Subcutaneous abdominal adipose tissue (tissue), 5 donors: Measurements from ENCODE around the gene PCDHGA8.

Experiments used
- H3K27ac ChIP-seq: one replicate; pipeline ENCODE4 v1.7.0; 2013; ENCODE audit warnings: low read depth, mild to moderate bottlenecking, inconsistent platforms, low read length, moderate library complexity
- H3K27me3 ChIP-seq, 5 donors: one replicate each; pipeline ENCODE4 v1.7.0; 2013; ENCODE audit warnings: low read length in 5 of 5, inconsistent platforms in 1 of 5; ENCODE audit not compliant: control insufficient read depth in 5 of 5, insufficient read depth in 4 of 5
- H3K36me3 ChIP-seq, 5 donors: one replicate each; pipeline ENCODE4 v1.7.0; 2013; ENCODE audit warnings: low read length in 5 of 5; ENCODE audit not compliant: control insufficient read depth in 5 of 5, insufficient read depth in 5 of 5
- H3K4me1 ChIP-seq, 5 donors: one replicate each; pipeline ENCODE4 v1.7.0; 2013; ENCODE audit warnings: low read length in 5 of 5, mild to moderate bottlenecking in 3 of 5, moderate library complexity in 1 of 5; ENCODE audit not compliant: control insufficient read depth in 5 of 5, insufficient read depth in 5 of 5
- H3K4me3 ChIP-seq, 5 donors: one replicate each; pipeline ENCODE4 v1.7.0; 2013; ENCODE audit warnings: low read length in 5 of 5, low read depth in 1 of 5
- H3K9ac ChIP-seq, 5 donors: one replicate each; pipeline ENCODE4 v1.7.0; 2013; ENCODE audit warnings: low read length in 5 of 5, mild to moderate bottlenecking in 4 of 5, moderate library complexity in 3 of 5
- H3K9me3 ChIP-seq, 5 donors: one replicate each; pipeline ENCODE4 v1.7.0; 2013; ENCODE audit warnings: low read length in 5 of 5; ENCODE audit not compliant: control insufficient read depth in 5 of 5
- donor health status: healthy.
- donor health status: healthy.
- donor health status: healthy.
- donor health status: healthy.
- donor health status: healthy.

The PCDHGA8 gene

GRCh38 chr5:141355641-141356040 is 36.8 kb upstream of the PCDHGA8 start:
- H3K4me3 ChIP-seq = peak overlapping the region; percentile 43 to 60 (median 56)
- H3K27me3 ChIP-seq = peaks cover 0 to 17% (median 6%) of the 10 kb centered on the region in 5 donors
- H3K9ac ChIP-seq = no peak overlapping the region
- H3K27ac ChIP-seq = no peak overlapping the region
- H3K4me1 ChIP-seq = peaks cover 0 to 11% (median 7%) of the 10 kb centered on the region in 5 donors
- peaks cover 45 to 78% (median 65%) of the 10 kb centered on the region in 5 donors for H3K9me3 ChIP-seq
- H3K36me3 ChIP-seq = no peaks in the 10 kb centered on the region

- peaks cover 0 to 12% (median 6%) of the 10 kb centered on the region in 5 donors for H3K27me3 ChIP-seq
Observed at GRCh38 chr5:141356133-141356532, 36.3 kb upstream of the PCDHGA8 start.

GRCh38 chr5:141356950-141357349 is 35.5 kb upstream of the PCDHGA8 start:
- no peak overlapping the region for H3K9ac ChIP-seq
- peaks cover 0 to 6% (median 0%) of the 10 kb centered on the region in 5 donors for H3K27me3 ChIP-seq
- peaks cover 44 to 79% (median 65%) of the 10 kb centered on the region in 5 donors for H3K9me3 ChIP-seq
- H3K27ac ChIP-seq = no peak overlapping the region
- H3K4me1 ChIP-seq = peaks cover 0 to 11% (median 7%) of the 10 kb centered on the region in 5 donors
- H3K4me3 ChIP-seq = peak overlapping the region; percentile 33 to 43 (median 38)
- no peaks in the 10 kb centered on the region for H3K36me3 ChIP-seq

More at GRCh38 chr5:141356133-141356532, 36.3 kb upstream of the PCDHGA8 start:
- peaks cover 45 to 78% (median 65%) of the 10 kb centered on the region in 5 donors for H3K9me3 ChIP-seq
- H3K27ac ChIP-seq = no peak overlapping the region
- H3K4me1 ChIP-seq = peaks cover 0 to 11% (median 7%) of the 10 kb centered on the region in 5 donors
- no peaks in the 10 kb centered on the region for H3K36me3 ChIP-seq
- no peak overlapping the region for H3K9ac ChIP-seq
- peak overlapping the region in 4 of 5 donors; percentile 39 to 60 (median 54) for H3K4me3 ChIP-seq

GRCh38 chr5:141359790-141360426 is 32.5 kb upstream of the PCDHGA8 start, which contains the start of gene PCDHGB2:
TSS of gene PCDHGB2 (plus strand) at chr5:141359994. CDS start at chr5:141360136, 142 bp downstream.
- Histone ChIP-seq H3K36me3 (no peaks in the 10 kb centered on the region), H3K27me3 (peaks cover 0 to 12% (median 5%) of the 10 kb centered on the region in 5 donors), H3K9me3 (peaks cover 56 to 86% (median 78%) of the 10 kb centered on the region in 5 donors), H3K4me1 (peaks cover 0 to 11% (median 7%) of the 10 kb centered on the region in 5 donors), H3K4me3 (peak within 1 kb of the TSS; percentile 27 to 63 (median 47)), H3K27ac (no peak within 1 kb of the TSS), H3K9ac (no peak within 1 kb of the TSS)

- Histone ChIP-seq H3K27ac (no peak overlapping the region), H3K9ac (no peak overlapping the region), H3K4me1 (peaks cover 0 to 3% (median 0%) of the 10 kb centered on the region in 5 donors), H3K27me3 (peaks cover 0 to 15% (median 5%) of the 10 kb centered on the region in 5 donors), H3K4me3 (peak overlapping the region; percentile 18 to 63 (median 47)), H3K36me3 (no peaks in the 10 kb centered on the region), H3K9me3 (peaks cover 57 to 88% (median 79%) of the 10 kb centered on the region in 5 donors)
Observed at GRCh38 chr5:141360685-141361084, 31.7 kb upstream of the PCDHGA8 start.

GRCh38 chr5:141362719-141363118 is 29.7 kb upstream of the PCDHGA8 start:
- peaks cover 0 to 16% (median 11%) of the 10 kb centered on the region in 5 donors for H3K27me3 ChIP-seq
- no peak overlapping the region for H3K27ac ChIP-seq
- no peak overlapping the region for H3K9ac ChIP-seq
- H3K9me3 ChIP-seq = peaks cover 48 to 79% (median 74%) of the 10 kb centered on the region in 5 donors
- H3K4me3 ChIP-seq = peak overlapping the region in 3 of 5 donors; percentile 20 to 49 (median 38)
- H3K4me1 ChIP-seq = peaks cover 0 to 3% (median 0%) of the 10 kb centered on the region in 5 donors
- H3K36me3 ChIP-seq = no peaks in the 10 kb centered on the region

- H3K27ac ChIP-seq = no peak within 1 kb of the TSS
- peaks cover 0 to 16% (median 11%) of the 10 kb centered on the region in 5 donors for H3K27me3 ChIP-seq
- peaks cover 0 to 3% (median 0%) of the 10 kb centered on the region in 5 donors for H3K4me1 ChIP-seq
- no peaks in the 10 kb centered on the region for H3K36me3 ChIP-seq
- H3K4me3 ChIP-seq = peak within 1 kb of the TSS; percentile 46 to 61 (median 50)
- H3K9me3 ChIP-seq = peaks cover 46 to 76% (median 68%) of the 10 kb centered on the region in 5 donors
- H3K9ac ChIP-seq = no peak within 1 kb of the TSS
Observed at GRCh38 chr5:141363952-141364660, 28.3 kb upstream of the PCDHGA8 start, which contains the start of gene PCDHGA5. TSS of gene PCDHGA5 (plus strand) at chr5:141364162. CDS start at chr5:141364331, 169 bp downstream.

- Histone ChIP-seq H3K9me3 (peaks cover 48 to 77% (median 67%) of the 10 kb centered on the region in 5 donors), H3K27me3 (peaks cover 0 to 17% (median 11%) of the 10 kb centered on the region in 5 donors), H3K4me1 (peaks cover 0 to 5% (median 0%) of the 10 kb centered on the region in 5 donors), H3K4me3 (peak overlapping the region in 4 of 5 donors; percentile 13 to 61 (median 32)), H3K36me3 (no peaks in the 10 kb centered on the region), H3K9ac (no peak overlapping the region), H3K27ac (no peak overlapping the region)
Observed at GRCh38 chr5:141366016-141366896, 26.2 kb upstream of the PCDHGA8 start.
